GM23338 (cell line): Measurements from ENCODE around the gene TSPO2.

Experiments used
- CREB1 ChIP-seq: fragments of 250-450 bp; sonication (Bioruptor Pico); IDR thresholded peaks from 2 replicates; pipeline ENCODE4 v1.5.0; 2020; ENCODE audit warnings: low read depth, mild to moderate bottlenecking, moderate library complexity
- EZH2 ChIP-seq: fragments of 200-600 bp; sonication (generic); IDR thresholded peaks from one replicate; pipeline ENCODE4 v1.8.0; 2017; ENCODE audit warnings: antibody characterized with exemption, mild to moderate bottlenecking, low read depth; ENCODE audit not compliant: unreplicated experiment
- EZH2phosphoT487 ChIP-seq: fragments of 200-600 bp; sonication (generic); IDR thresholded peaks from one replicate; pipeline ENCODE4 v1.8.1; 2018; ENCODE audit warnings: antibody characterized with exemption; ENCODE audit not compliant: unreplicated experiment
- JUNB ChIP-seq: IDR thresholded peaks from one replicate; pipeline ENCODE4 v1.6.1; 2016; ENCODE audit warnings: antibody characterized with exemption; ENCODE audit not compliant: unreplicated experiment
- NANOG ChIP-seq: IDR thresholded peaks from 2 replicates; pipeline ENCODE4 v1.6.1; 2016; ENCODE audit warnings: antibody characterized with exemption, borderline replicate concordance
- POLR2AphosphoS5 ChIP-seq: IDR thresholded peaks from 2 replicates; pipeline ENCODE4 v1.6.1; 2016; ENCODE audit warnings: antibody characterized with exemption, low read depth
- STAT1 ChIP-seq: IDR thresholded peaks from one replicate; pipeline ENCODE4 v1.6.1; 2016; ENCODE audit warnings: antibody characterized with exemption; ENCODE audit not compliant: unreplicated experiment
- ZNF114 ChIP-seq: fragments of 250-450 bp; sonication (Bioruptor Pico); IDR thresholded peaks from 2 replicates; pipeline ENCODE4 v1.5.0; 2020; ENCODE audit warnings: mild to moderate bottlenecking, moderate library complexity
- ZNF331 ChIP-seq: fragments of 250-450 bp; sonication (Bioruptor Pico); IDR thresholded peaks from 2 replicates; pipeline ENCODE4 v1.5.0; 2020; ENCODE audit warnings: low read depth, mild to moderate bottlenecking, moderate library complexity
- TF ChIP-seq, protein P1 (sequence below), 2 experiments: fragments of 200-600 bp in 1 of 2; sonication (generic) in 1 of 2; conservative IDR thresholded peaks; 2 replicates each; pipeline versions ENCODE4 v1.5.1 to v1.6.1; 2016 to 2017; ENCODE audit warnings: antibody characterized with exemption in 2 of 2, low read depth in 2 of 2, mild to moderate bottlenecking in 2 of 2, moderate library complexity in 1 of 2
- TF ChIP-seq, protein P2 (sequence below): IDR thresholded peaks from one replicate; pipeline ENCODE4 v1.6.1; 2018; ENCODE audit warnings: antibody characterized with exemption; ENCODE audit not compliant: unreplicated experiment
- TF ChIP-seq, protein P3 (sequence below): IDR thresholded peaks from 2 replicates; pipeline ENCODE4 v1.6.1; 2016; ENCODE audit warnings: antibody characterized with exemption
- TF ChIP-seq, protein P4 (sequence below): fragments of 250-450 bp; sonication (Bioruptor Pico); IDR thresholded peaks from 2 replicates; pipeline ENCODE4 v1.5.0; 2020; ENCODE audit warnings: mild to moderate bottlenecking, moderate library complexity

DNA sequence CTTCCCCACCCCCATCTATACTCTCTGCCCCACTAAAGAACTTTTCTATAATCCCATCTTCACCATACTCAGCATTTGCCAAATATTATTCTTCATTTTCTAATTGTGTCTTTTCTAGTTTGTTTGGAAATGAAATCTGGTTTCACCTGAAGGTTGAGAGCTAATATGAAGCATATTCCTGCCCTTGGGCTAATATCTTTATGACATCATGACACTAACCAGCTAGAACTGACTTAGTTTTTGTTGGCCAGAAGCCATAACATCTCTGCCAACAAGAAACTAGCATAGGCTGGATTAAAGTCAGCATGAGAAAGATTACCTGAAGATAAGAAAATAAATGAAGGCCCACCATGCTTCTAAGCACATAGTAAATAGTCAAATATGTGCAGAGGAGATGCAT lies 20.0 kb upstream of the TSPO2 start:
- TF ChIP-seq, protein P1, sequence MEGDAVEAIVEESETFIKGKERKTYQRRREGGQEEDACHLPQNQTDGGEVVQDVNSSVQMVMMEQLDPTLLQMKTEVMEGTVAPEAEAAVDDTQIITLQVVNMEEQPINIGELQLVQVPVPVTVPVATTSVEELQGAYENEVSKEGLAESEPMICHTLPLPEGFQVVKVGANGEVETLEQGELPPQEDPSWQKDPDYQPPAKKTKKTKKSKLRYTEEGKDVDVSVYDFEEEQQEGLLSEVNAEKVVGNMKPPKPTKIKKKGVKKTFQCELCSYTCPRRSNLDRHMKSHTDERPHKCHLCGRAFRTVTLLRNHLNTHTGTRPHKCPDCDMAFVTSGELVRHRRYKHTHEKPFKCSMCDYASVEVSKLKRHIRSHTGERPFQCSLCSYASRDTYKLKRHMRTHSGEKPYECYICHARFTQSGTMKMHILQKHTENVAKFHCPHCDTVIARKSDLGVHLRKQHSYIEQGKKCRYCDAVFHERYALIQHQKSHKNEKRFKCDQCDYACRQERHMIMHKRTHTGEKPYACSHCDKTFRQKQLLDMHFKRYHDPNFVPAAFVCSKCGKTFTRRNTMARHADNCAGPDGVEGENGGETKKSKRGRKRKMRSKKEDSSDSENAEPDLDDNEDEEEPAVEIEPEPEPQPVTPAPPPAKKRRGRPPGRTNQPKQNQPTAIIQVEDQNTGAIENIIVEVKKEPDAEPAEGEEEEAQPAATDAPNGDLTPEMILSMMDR (conservative IDR thresholded peaks at IDR 0.05; ENCODE audit: low read depth in 2 of 2), result no peak
- TF ChIP-seq, protein P2, sequence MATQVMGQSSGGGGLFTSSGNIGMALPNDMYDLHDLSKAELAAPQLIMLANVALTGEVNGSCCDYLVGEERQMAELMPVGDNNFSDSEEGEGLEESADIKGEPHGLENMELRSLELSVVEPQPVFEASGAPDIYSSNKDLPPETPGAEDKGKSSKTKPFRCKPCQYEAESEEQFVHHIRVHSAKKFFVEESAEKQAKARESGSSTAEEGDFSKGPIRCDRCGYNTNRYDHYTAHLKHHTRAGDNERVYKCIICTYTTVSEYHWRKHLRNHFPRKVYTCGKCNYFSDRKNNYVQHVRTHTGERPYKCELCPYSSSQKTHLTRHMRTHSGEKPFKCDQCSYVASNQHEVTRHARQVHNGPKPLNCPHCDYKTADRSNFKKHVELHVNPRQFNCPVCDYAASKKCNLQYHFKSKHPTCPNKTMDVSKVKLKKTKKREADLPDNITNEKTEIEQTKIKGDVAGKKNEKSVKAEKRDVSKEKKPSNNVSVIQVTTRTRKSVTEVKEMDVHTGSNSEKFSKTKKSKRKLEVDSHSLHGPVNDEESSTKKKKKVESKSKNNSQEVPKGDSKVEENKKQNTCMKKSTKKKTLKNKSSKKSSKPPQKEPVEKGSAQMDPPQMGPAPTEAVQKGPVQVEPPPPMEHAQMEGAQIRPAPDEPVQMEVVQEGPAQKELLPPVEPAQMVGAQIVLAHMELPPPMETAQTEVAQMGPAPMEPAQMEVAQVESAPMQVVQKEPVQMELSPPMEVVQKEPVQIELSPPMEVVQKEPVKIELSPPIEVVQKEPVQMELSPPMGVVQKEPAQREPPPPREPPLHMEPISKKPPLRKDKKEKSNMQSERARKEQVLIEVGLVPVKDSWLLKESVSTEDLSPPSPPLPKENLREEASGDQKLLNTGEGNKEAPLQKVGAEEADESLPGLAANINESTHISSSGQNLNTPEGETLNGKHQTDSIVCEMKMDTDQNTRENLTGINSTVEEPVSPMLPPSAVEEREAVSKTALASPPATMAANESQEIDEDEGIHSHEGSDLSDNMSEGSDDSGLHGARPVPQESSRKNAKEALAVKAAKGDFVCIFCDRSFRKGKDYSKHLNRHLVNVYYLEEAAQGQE, result no peak
- TF ChIP-seq JUNB (no peak), EZH2 (no peak), POLR2AphosphoS5 (no peak), EZH2phosphoT487 (no peak), CREB1 (CRISPR knock-in tag) (no peak), STAT1 (no peak), ZNF331 (CRISPR knock-in tag) (no peak), ZNF114 (CRISPR knock-in tag) (no peak), NANOG (no peak)
- TF ChIP-seq, protein P3, sequence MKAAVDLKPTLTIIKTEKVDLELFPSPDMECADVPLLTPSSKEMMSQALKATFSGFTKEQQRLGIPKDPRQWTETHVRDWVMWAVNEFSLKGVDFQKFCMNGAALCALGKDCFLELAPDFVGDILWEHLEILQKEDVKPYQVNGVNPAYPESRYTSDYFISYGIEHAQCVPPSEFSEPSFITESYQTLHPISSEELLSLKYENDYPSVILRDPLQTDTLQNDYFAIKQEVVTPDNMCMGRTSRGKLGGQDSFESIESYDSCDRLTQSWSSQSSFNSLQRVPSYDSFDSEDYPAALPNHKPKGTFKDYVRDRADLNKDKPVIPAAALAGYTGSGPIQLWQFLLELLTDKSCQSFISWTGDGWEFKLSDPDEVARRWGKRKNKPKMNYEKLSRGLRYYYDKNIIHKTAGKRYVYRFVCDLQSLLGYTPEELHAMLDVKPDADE, result no peak
- TF ChIP-seq, protein P4, sequence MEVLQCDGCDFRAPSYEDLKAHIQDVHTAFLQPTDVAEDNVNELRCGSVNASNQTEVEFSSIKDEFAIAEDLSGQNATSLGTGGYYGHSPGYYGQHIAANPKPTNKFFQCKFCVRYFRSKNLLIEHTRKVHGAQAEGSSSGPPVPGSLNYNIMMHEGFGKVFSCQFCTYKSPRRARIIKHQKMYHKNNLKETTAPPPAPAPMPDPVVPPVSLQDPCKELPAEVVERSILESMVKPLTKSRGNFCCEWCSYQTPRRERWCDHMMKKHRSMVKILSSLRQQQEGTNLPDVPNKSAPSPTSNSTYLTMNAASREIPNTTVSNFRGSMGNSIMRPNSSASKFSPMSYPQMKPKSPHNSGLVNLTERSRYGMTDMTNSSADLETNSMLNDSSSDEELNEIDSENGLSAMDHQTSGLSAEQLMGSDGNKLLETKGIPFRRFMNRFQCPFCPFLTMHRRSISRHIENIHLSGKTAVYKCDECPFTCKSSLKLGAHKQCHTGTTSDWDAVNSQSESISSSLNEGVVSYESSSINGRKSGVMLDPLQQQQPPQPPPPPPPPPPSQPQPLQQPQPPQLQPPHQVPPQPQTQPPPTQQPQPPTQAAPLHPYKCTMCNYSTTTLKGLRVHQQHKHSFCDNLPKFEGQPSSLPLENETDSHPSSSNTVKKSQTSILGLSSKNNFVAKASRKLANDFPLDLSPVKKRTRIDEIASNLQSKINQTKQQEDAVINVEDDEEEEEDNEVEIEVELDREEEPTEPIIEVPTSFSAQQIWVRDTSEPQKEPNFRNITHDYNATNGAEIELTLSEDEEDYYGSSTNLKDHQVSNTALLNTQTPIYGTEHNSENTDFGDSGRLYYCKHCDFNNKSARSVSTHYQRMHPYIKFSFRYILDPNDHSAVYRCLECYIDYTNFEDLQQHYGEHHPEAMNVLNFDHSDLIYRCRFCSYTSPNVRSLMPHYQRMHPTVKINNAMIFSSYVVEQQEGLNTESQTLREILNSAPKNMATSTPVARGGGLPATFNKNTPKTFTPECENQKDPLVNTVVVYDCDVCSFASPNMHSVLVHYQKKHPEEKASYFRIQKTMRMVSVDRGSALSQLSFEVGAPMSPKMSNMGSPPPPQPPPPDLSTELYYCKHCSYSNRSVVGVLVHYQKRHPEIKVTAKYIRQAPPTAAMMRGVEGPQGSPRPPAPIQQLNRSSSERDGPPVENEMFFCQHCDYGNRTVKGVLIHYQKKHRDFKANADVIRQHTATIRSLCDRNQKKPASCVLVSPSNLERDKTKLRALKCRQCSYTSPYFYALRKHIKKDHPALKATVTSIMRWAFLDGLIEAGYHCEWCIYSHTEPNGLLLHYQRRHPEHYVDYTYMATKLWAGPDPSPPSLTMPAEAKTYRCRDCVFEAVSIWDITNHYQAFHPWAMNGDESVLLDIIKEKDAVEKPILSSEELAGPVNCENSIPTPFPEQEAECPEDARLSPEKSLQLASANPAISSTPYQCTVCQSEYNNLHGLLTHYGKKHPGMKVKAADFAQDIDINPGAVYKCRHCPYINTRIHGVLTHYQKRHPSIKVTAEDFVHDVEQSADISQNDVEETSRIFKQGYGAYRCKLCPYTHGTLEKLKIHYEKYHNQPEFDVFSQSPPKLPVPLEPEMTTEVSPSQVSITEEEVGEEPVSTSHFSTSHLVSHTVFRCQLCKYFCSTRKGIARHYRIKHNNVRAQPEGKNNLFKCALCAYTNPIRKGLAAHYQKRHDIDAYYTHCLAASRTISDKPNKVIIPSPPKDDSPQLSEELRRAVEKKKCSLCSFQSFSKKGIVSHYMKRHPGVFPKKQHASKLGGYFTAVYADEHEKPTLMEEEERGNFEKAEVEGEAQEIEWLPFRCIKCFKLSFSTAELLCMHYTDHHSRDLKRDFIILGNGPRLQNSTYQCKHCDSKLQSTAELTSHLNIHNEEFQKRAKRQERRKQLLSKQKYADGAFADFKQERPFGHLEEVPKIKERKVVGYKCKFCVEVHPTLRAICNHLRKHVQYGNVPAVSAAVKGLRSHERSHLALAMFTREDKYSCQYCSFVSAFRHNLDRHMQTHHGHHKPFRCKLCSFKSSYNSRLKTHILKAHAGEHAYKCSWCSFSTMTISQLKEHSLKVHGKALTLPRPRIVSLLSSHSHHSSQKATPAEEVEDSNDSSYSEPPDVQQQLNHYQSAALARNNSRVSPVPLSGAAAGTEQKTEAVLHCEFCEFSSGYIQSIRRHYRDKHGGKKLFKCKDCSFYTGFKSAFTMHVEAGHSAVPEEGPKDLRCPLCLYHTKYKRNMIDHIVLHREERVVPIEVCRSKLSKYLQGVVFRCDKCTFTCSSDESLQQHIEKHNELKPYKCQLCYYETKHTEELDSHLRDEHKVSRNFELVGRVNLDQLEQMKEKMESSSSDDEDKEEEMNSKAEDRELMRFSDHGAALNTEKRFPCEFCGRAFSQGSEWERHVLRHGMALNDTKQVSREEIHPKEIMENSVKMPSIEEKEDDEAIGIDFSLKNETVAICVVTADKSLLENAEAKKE (CRISPR knock-in tag), result no peak
